Spleen (tissue), 11 donors: ENCODE results near the gene TRAPPC14. TPM values are rescaled to one million over a fixed set of nuclear protein-coding genes. Genes with fewer than 3 reads are reported as not detected.
"Not testable (repeated sequence)": the region's sequence is repeated elsewhere in the genome, so short reads cannot be mapped to it uniquely, and the experiment has no call there.

Experiments
- DNase-seq: peaks from one replicate; pipeline ENCODE4 v3.0.0-alpha.2; 2020
- H3K27ac ChIP-seq, 8 donors: fragments of 200-600 bp; sonication (generic) in 7 of 8; 1 replicate in 4 of 8; 2 replicates in 4 of 8; pipeline versions ENCODE4 v1.5.0 to v1.8.0; 2016 to 2021; ENCODE audit warnings: inconsistent platforms in 4 of 8, mild to moderate bottlenecking in 4 of 8, moderate library complexity in 1 of 8
- H3K27me3 ChIP-seq, 7 donors: fragments of 200-600 bp; sonication (generic) in 6 of 7; replicated peaks in 1 of 7; 1 replicate in 4 of 7; 2 replicates in 3 of 7; pipeline versions ENCODE4 v1.5.0 to v1.8.0; 2016 to 2021; ENCODE audit warnings: inconsistent platforms in 3 of 7, mild to moderate bottlenecking in 1 of 7
- H3K36me3 ChIP-seq, 6 donors: fragments of 200-600 bp; sonication (generic) in 5 of 6; 1 replicate in 4 of 6; 2 replicates in 2 of 6; pipeline versions ENCODE4 v1.5.0 to v1.8.0; 2016 to 2021; ENCODE audit warnings: inconsistent platforms in 2 of 6
- H3K4me1 ChIP-seq, 6 donors: fragments of 200-600 bp; sonication (generic) in 5 of 6; 1 replicate in 3 of 6; 2 replicates in 3 of 6; pipeline versions ENCODE4 v1.5.0 to v1.8.0; 2016 to 2021; ENCODE audit warnings: inconsistent platforms in 3 of 6
- H3K4me3 ChIP-seq, 8 donors: fragments of 200-600 bp; sonication (generic) in 7 of 8; 1 replicate in 4 of 8; 2 replicates in 4 of 8; pipeline versions ENCODE4 v1.5.0 to v1.8.0; 2016 to 2021; ENCODE audit warnings: inconsistent platforms in 4 of 8, mild to moderate bottlenecking in 4 of 8, moderate library complexity in 2 of 8
- H3K9me3 ChIP-seq, 8 donors: fragments of 200-600 bp; sonication (generic) in 7 of 8; 1 replicate in 4 of 8; 2 replicates in 4 of 8; pipeline versions ENCODE4 v1.5.0 to v1.8.0; 2016 to 2021; ENCODE audit warnings: inconsistent platforms in 4 of 8
- CTCF ChIP-seq, 11 experiments: fragments of 200-600 bp in 7 of 11; fragments of 450-650 bp in 4 of 11; sonication (generic) in 4 of 11; IDR thresholded peaks in 8 of 11; conservative IDR thresholded peaks in 3 of 11; 1 replicate in 7 of 11; 2 replicates in 4 of 11; pipeline versions ENCODE4 v1.4.0 to v1.8.0; 2016 to 2021; ENCODE audit warnings: antibody characterized with exemption in 11 of 11, inconsistent platforms in 4 of 11, mild to moderate bottlenecking in 1 of 11
- POLR2A ChIP-seq, 3 donors: fragments of 450-650 bp; IDR thresholded peaks; one replicate each; pipeline ENCODE4 v1.5.1; 2017; ENCODE audit warnings: antibody characterized with exemption in 3 of 3, mild to moderate bottlenecking in 1 of 3
- POLR2AphosphoS5 ChIP-seq, 3 donors: sonication (generic); formaldehyde crosslinking; IDR thresholded peaks; one replicate each; pipeline ENCODE4 v1.5.1; 2017; ENCODE audit warnings: antibody characterized with exemption in 3 of 3
- WGBS, 5 donors: extraction: QIAGEN DNeasy Blood & Tissue Kit in 3 of 5; methylation state at CpG; one replicate each; pipeline versions ENCODE4 v1.1.5 to v1.1.7; 2013 to 2018; 5-methylcytosine and 5-hydroxymethylcytosine counted together
- intact Hi-C: fragments of 100-400 bp; cut with DNase I; formaldehyde crosslinking; loops from one replicate; pipeline ENCODE4 v1.15.0; 2023; ENCODE audit warnings: low total_unique reads
- polyA plus RNA-seq, 3 donors: library from polyadenylated mRNA; stranded (reverse); fragments of 200-250 nt; gene quantifications; one replicate each; pipeline ENCODE4 v1.2.1, GENCODE V29; 2013
- total RNA-seq, 7 donors: library from RNA; depleted of rRNA in 3 of 7; stranded (reverse); fragments of >200 nt in 3 of 7; fragmentation: NEBNext Ultra II Directional in 4 of 7; extraction: Animal tissue kit (Norgen Biotek cat#: 25700) in 4 of 7; gene quantifications; one replicate each; pipeline versions ENCODE4 v1.1.0 to v1.2.1, GENCODE V29; 2016 to 2021
- donor health status: healthy with polysubstance abuse.
- donor health status: DM: no; HTN: no; CAD: no; lungs with moderate emphysema.
- donor health status: DM: no; HTN: no; CAD: no.
- donor health status: Bipolar disorder and iron deficiency.
- donor health status: healthy.
- donor health status: DM: no; HTN: no; CAD: no.
- donor health status: DM: yes; HTN: yes; CAD: no.

The TRAPPC14 gene
- total and polyA plus RNA-seq, 10 donors: 33.0 to 68.7 (median 49.8) TPM

GRCh38 chr7:100198266-100198665, 39.7 kb upstream of the TRAPPC14 start:
- Histone ChIP-seq H3K4me3 (no peak overlapping the region), H3K36me3 (peaks cover 0 to 3% (median 0%) of the 10 kb centered on the region in 6 donors), H3K4me1 (peaks cover 0 to 55% (median 16%) of the 10 kb centered on the region in 6 donors), H3K27ac (no peak overlapping the region), H3K27me3 (no peaks in the 10 kb centered on the region), H3K9me3 (no peaks in the 10 kb centered on the region)
- TF ChIP-seq POLR2A (IDR thresholded peaks at IDR 0.05) (no peak), POLR2AphosphoS5 (IDR thresholded peaks at IDR 0.05) (no peak), CTCF (IDR thresholded peaks at IDR 0.05 in 8 of 11, conservative IDR thresholded peaks at IDR 0.05 in 3 of 11) (no peak)
- DNase-seq: no peak
- intact Hi-C loops: no loop called here
- WGBS, 5 donors: 90 to 96% (median 93%) methylated on average over 10 of the region's 10 CpGs

- peaks cover 3 to 75% (median 25%) of the 10 kb centered on the region in 6 donors for H3K4me1 ChIP-seq
- H3K27me3 ChIP-seq, H3K9me3 ChIP-seq, DNase-seq, H3K4me3 ChIP-seq, H3K36me3 ChIP-seq, intact Hi-C loops: not testable (repeated sequence)
- H3K27ac ChIP-seq: peak overlapping the region in 5 of 8 donors; percentile 44 to 89 (median 79)
- 76 to 92% (median 84%) methylated on average over 6 of the region's 6 CpGs for WGBS, 5 donors
Observed at GRCh38 chr7:100195901-100196322, 37.4 kb upstream of the TRAPPC14 start.

GRCh38 chr7:100195222-100195621, 36.7 kb upstream of the TRAPPC14 start:
- no peaks in the 10 kb centered on the region for H3K36me3 ChIP-seq
- H3K27me3 ChIP-seq: no peaks in the 10 kb centered on the region
- peak overlapping the region in 5 of 8 donors; percentile 44 to 89 (median 79) for H3K27ac ChIP-seq
- intact Hi-C loops: no loop called here
- H3K4me3 ChIP-seq: no peak overlapping the region
- H3K4me1 ChIP-seq: peaks cover 7 to 75% (median 26%) of the 10 kb centered on the region in 6 donors
- H3K9me3 ChIP-seq: no peaks in the 10 kb centered on the region
- TF ChIP-seq POLR2AphosphoS5 (IDR thresholded peaks at IDR 0.05) (no peak), CTCF (IDR thresholded peaks at IDR 0.05 in 8 of 11, conservative IDR thresholded peaks at IDR 0.05 in 3 of 11) (no peak), POLR2A (IDR thresholded peaks at IDR 0.05) (no peak)
- no peak for DNase-seq
- 72 to 91% (median 80%) methylated on average over 2 of the region's 2 CpGs for WGBS, 5 donors

GRCh38 chr7:100192969-100193368, 34.4 kb upstream of the TRAPPC14 start:
- whole genome bisulfite sequencing, 5 donors: 57 to 88% (median 65%) methylated on average over 3 of the region's 3 CpGs
- H3K9me3 ChIP-seq: no peaks in the 10 kb centered on the region
- no peak for DNase-seq
- intact Hi-C loops: no loop called here
- no peaks in the 10 kb centered on the region for H3K27me3 ChIP-seq
- H3K4me1 ChIP-seq: peaks cover 7 to 66% (median 26%) of the 10 kb centered on the region in 6 donors
- H3K4me3 ChIP-seq: no peak overlapping the region
- peak overlapping the region in 5 of 8 donors; percentile 61 to 89 (median 80) for H3K27ac ChIP-seq
- no peak for TF ChIP-seq POLR2A (IDR thresholded peaks at IDR 0.05)
- TF ChIP-seq POLR2AphosphoS5 (IDR thresholded peaks at IDR 0.05): no peak
- no peak for TF ChIP-seq CTCF (IDR thresholded peaks at IDR 0.05 in 8 of 11, conservative IDR thresholded peaks at IDR 0.05 in 3 of 11)
- no peaks in the 10 kb centered on the region for H3K36me3 ChIP-seq
